Panc1 (cell line): ENCODE data around the gene TMEM60. TPM values are rescaled to one million over a fixed set of nuclear protein-coding genes. Genes with fewer than 3 reads are reported as not detected.

ENCODE experiments used
- ATAC-seq: fragments of 200-7000 bp; cut with Tn5 transposase; 2 replicates; pipeline ENCODE4 v1.9.1; 2020; ENCODE audit warnings: mild to moderate bottlenecking, moderate library complexity
- BruUV-seq: library from RNA; stranded (reverse); fragments of 400-500 nt; replicated peaks from 2 replicates; lab custom pipeline; 2021; lab: Mats Ljungman, UMichigan
- CTCF ChIA-PET: fragments of 300-600 bp; sonication (Branson Sonifier 250); formaldehyde crosslinking; loops from one replicate; lab custom pipeline; 2022; ENCODE audit warnings: antibody characterized with exemption; lab: Charles Lee
- POLR2A ChIA-PET: fragments of 300-600 bp; sonication (Branson Sonifier 250); formaldehyde crosslinking; loops from one replicate; lab custom pipeline; 2022; ENCODE audit warnings: antibody characterized with exemption; lab: Charles Lee
- DNase-seq: peaks from one replicate; pipeline ENCODE4 v3.0.0-alpha.2; 2010; ENCODE audit warnings: low read depth, low spot score
- H3K27ac ChIP-seq: 2 replicates; pipeline ENCODE4 v1.5.1; 2011; ENCODE audit warnings: mild to moderate bottlenecking, low read length, inconsistent platforms
- H3K27me3 ChIP-seq: fragments of 200-500 bp; sonication (Bioruptor generic); 2 replicates; pipeline ENCODE4 v1.6.0; 2014; ENCODE audit warnings: low read length, inconsistent platforms; ENCODE audit not compliant: control insufficient read depth, insufficient read depth
- H3K36me3 ChIP-seq: fragments of 200-500 bp; sonication (Bioruptor generic); 2 replicates; pipeline ENCODE4 v1.5.1; 2014; ENCODE audit warnings: inconsistent platforms, mild to moderate bottlenecking, low read length, moderate library complexity; ENCODE audit not compliant: control insufficient read depth, insufficient read depth
- H3K4me1 ChIP-seq: 2 replicates; pipeline ENCODE4 v1.5.1; 2011; ENCODE audit warnings: inconsistent platforms, mild to moderate bottlenecking, low read length, moderate library complexity; ENCODE audit not compliant: control insufficient read depth, insufficient read depth
- H3K4me3 ChIP-seq, 2 experiments: 2 replicates each; pipeline ENCODE4 v1.5.1; 2011 to 2012; ENCODE audit warnings: low read depth in 2 of 2, low read length in 2 of 2, mild to moderate bottlenecking in 2 of 2, inconsistent platforms in 1 of 2, moderate library complexity in 1 of 2
- H3K9me3 ChIP-seq: fragments of 200-500 bp; sonication (Bioruptor generic); 2 replicates; pipeline ENCODE4 v1.5.1; 2014; ENCODE audit warnings: low read depth, mild to moderate bottlenecking, inconsistent platforms, low read length, moderate library complexity; ENCODE audit not compliant: control insufficient read depth, insufficient read depth
- CTCF ChIP-seq: fragments of 450-650 bp; IDR thresholded peaks from 2 replicates; pipeline ENCODE4 v1.5.1; 2017; ENCODE audit warnings: mild to moderate bottlenecking
- POLR2AphosphoS5 ChIP-seq: IDR thresholded peaks from 2 replicates; pipeline ENCODE4 v1.6.1; 2012; ENCODE audit warnings: mild to moderate bottlenecking, low read depth, low read length, moderate library complexity
- REST ChIP-seq, 2 experiments: IDR thresholded peaks; 2 replicates each; pipeline ENCODE4 v1.6.1; 2011 to 2012; ENCODE audit warnings: low read depth in 2 of 2, control low read depth in 1 of 2, low read length in 1 of 2, mild to moderate bottlenecking in 1 of 2, moderate library complexity in 1 of 2; ENCODE audit not compliant: insufficient read depth in 1 of 2
- SIN3A ChIP-seq: IDR thresholded peaks from 2 replicates; pipeline ENCODE4 v1.6.1; 2012; ENCODE audit warnings: low read depth, mild to moderate bottlenecking, low read length, moderate library complexity, borderline replicate concordance; ENCODE audit not compliant: insufficient read depth
- TCF7L2 ChIP-seq: IDR thresholded peaks from 2 replicates; pipeline ENCODE4 v1.6.1; 2011; ENCODE audit warnings: mild to moderate bottlenecking, low read depth, low read length, inconsistent platforms
- in situ Hi-C: cut with HindIII; loops from 2 replicates; pipeline ENCODE4 v1.10.0; 2016; ENCODE audit warnings: low sequenced_read_pairs, low pct_unique_long_range_greater_than_20kb
- intact Hi-C: fragments of 100-400 bp; cut with micrococcal nuclease; formaldehyde crosslinking; loops from one replicate; pipeline ENCODE4 v1.10.0; 2022; ENCODE audit not compliant: unreplicated experiment
- total RNA-seq: library from RNA; stranded (reverse); gene quantifications from one replicate; pipeline ENCODE4 v1.2.1, GENCODE V29; 2021; ENCODE audit not compliant: unreplicated experiment

Gene TMEM60
- total RNA-seq, 1 experiment from 2014 or later = 20.4 TPM

GRCh38 chr7:77799078-77799964 is 1.1 kb upstream of the TMEM60 start:
- ChIA-PET POLR2A (no interaction called here), CTCF (no interaction called here)
- DNase-seq (no peak), ATAC-seq (peak; percentile 13; the same call in 1 of the 2 replicates)
- Histone ChIP-seq H3K27me3 (no peaks in the 10 kb centered on the region), H3K4me3 (peak overlapping the region; percentile 79 to 99), H3K27ac (peak overlapping the region; percentile 87), H3K36me3 (no peaks in the 10 kb centered on the region; the same call in 1 of the 2 replicates), H3K9me3 (no peaks in the 10 kb centered on the region), H3K4me1 (peaks cover 26% of the 10 kb centered on the region)
- in situ Hi-C loops = no loop called here
- TF ChIP-seq SIN3A = 0 out of 2 replicates have a peak, but pooled peaks have one; percentile 79
- TF ChIP-seq POLR2AphosphoS5 = no peak
- no peak; the same call in 1 of the 2 replicates for TF ChIP-seq CTCF
- TF ChIP-seq REST (IDR thresholded peaks at IDR 0.05; ENCODE audit: insufficient read depth in 1 of 2, low read depth in 2 of 2, low read length in 1 of 2) = no peak
- no TSS peak for BruUV-seq
- intact Hi-C loops = loop anchor here (10.0 kb wide), 1 partner anchor 135 kb away; no protein-coding TSS in a partner anchor

- Histone ChIP-seq H3K9me3 (no peaks in the 10 kb centered on the region), H3K4me3 (peak overlapping the region; percentile 80 to 99), H3K27me3 (no peaks in the 10 kb centered on the region), H3K4me1 (peaks cover 26% of the 10 kb centered on the region), H3K27ac (peak overlapping the region; percentile 98), H3K36me3 (no peaks in the 10 kb centered on the region; the same call in 1 of the 2 replicates)
- ChIA-PET CTCF (no interaction called here), POLR2A (no interaction called here)
- TSS peak; percentile 94 for BruUV-seq
- 0 out of 2 replicates have a peak, but pooled peaks have one; percentile 51 for TF ChIP-seq SIN3A
- TF ChIP-seq REST (IDR thresholded peaks at IDR 0.05; ENCODE audit: insufficient read depth in 1 of 2, low read depth in 2 of 2, low read length in 1 of 2) = no peak
- no peak for TF ChIP-seq POLR2AphosphoS5
- TF ChIP-seq CTCF = no peak
- no peak for TF ChIP-seq TCF7L2
- intact Hi-C loops (loop anchor here (10.0 kb wide), 1 partner anchor 137 kb away; no protein-coding TSS in a partner anchor), in situ Hi-C loops (no loop called here)
- no peak for DNase-seq
- ATAC-seq = peak; percentile 51
Measured at GRCh38 chr7:77797734-77798393, 370 bp downstream of the TMEM60 start.
